Kidney (tissue), 14 donors: ENCODE measurements around the gene CXCL17. TPM values are rescaled to one million over a fixed set of nuclear protein-coding genes. Genes with fewer than 3 reads are reported as not detected.

Experiments
- DNase-seq, 5 donors: peaks; one replicate each; pipeline ENCODE4 v3.0.0-alpha.2; 2013 to 2020
- FAIRE-seq: peaks from 2 replicates; lab custom pipeline; 2012; peaks lifted over from hg19 to GRCh38; lab: Jason Lieb, UNC
- H3K27ac ChIP-seq, 2 donors: one replicate each; pipeline ENCODE4 v1.7.0; 2013; ENCODE audit warnings: low read depth in 2 of 2, low read length in 2 of 2, inconsistent platforms in 1 of 2
- H3K27me3 ChIP-seq: one replicate; pipeline ENCODE4 v1.7.1; 2013; ENCODE audit warnings: low read length, inconsistent platforms; ENCODE audit not compliant: control insufficient read depth, insufficient read depth
- H3K36me3 ChIP-seq, 3 donors: one replicate each; pipeline versions ENCODE4 v1.7.0 to v1.7.1; 2013; ENCODE audit warnings: low read length in 3 of 3, control low read depth in 1 of 3, inconsistent platforms in 1 of 3; ENCODE audit not compliant: insufficient read depth in 3 of 3, control insufficient read depth in 2 of 3
- H3K4me1 ChIP-seq, 3 donors: one replicate each; pipeline versions ENCODE4 v1.7.0 to v1.7.1; 2013; ENCODE audit warnings: low read length in 3 of 3, inconsistent platforms in 1 of 3, low read depth in 1 of 3; ENCODE audit not compliant: control insufficient read depth in 2 of 3, insufficient read depth in 2 of 3
- H3K4me3 ChIP-seq, 3 donors: one replicate each; pipeline versions ENCODE4 v1.7.0 to v1.8.1; 2013; ENCODE audit warnings: low read length in 3 of 3, control low read depth in 1 of 3, inconsistent platforms in 1 of 3
- H3K9ac ChIP-seq, 3 donors: one replicate each; pipeline versions ENCODE4 v1.7.0 to v1.7.1; 2013; ENCODE audit warnings: low read length in 3 of 3, control low read depth in 1 of 3, inconsistent platforms in 1 of 3
- H3K9me3 ChIP-seq, 3 donors: one replicate each; pipeline versions ENCODE4 v1.7.0 to v1.7.1; 2013; ENCODE audit warnings: low read length in 3 of 3, control low read depth in 1 of 3, inconsistent platforms in 1 of 3; ENCODE audit not compliant: control insufficient read depth in 2 of 3, insufficient read depth in 1 of 3
- CTCF ChIP-seq: IDR thresholded peaks from 3 replicates; pipeline ENCODE4 v1.5.1; 2012; ENCODE audit warnings: mild to moderate bottlenecking, moderate library complexity, borderline replicate concordance; ENCODE audit not compliant: insufficient read depth; ENCODE audit errors: extremely low read depth
- intact Hi-C: fragments of 100-400 bp; cut with DNase I; formaldehyde crosslinking; loops from one replicate; pipeline ENCODE4 v1.11.1; 2022
- polyA plus RNA-seq: library from polyadenylated mRNA; stranded (reverse); fragments of 350-450 nt; fragmentation: Illumina TruSeq; extraction: RNeasy Lipid Tissue Mini Kit (QIAGEN cat#74804); gene quantifications from one replicate; pipeline ENCODE4 v1.2.3, GENCODE V29; 2014; ENCODE audit warnings: low read depth, low replicate concordance; ENCODE audit not compliant: insufficient read depth
- total RNA-seq: library from RNA; stranded (reverse); fragmentation: NEBNext Ultra II Directional; extraction: Animal tissue kit (Norgen Biotek cat#: 25700); gene quantifications from one replicate; pipeline ENCODE4 v1.2.1, GENCODE V29; 2021
- donor health status: control.
- donor health status: control.
- donor health status: control.
- donor health status: control.
- donor health status: control.
- donor health status: DM: yes; HTN: yes; CAD: no.
- donor health status: Normal renal cell carcinoma (clear cell type).

Gene CXCL17
- total and polyA plus RNA-seq, 2 donors from 2014 or later = not detected

GRCh38 chr19:42397263-42398166 is 45.2 kb downstream of the CXCL17 start:
- Histone ChIP-seq H3K9ac (peak overlapping the region; percentile 79 to 81 (median 80)), H3K36me3 (no peaks in the 10 kb centered on the region), H3K4me1 (peaks cover 0 to 13% (median 0%) of the 10 kb centered on the region in 3 donors), H3K9me3 (no peaks in the 10 kb centered on the region), H3K4me3 (peak overlapping the region; percentile 70 to 81 (median 77)), H3K27me3 (no peaks in the 10 kb centered on the region), H3K27ac (peak overlapping the region in 1 of 2 donors; percentile 18)
- intact Hi-C loops = no loop called here
- TF ChIP-seq CTCF = no peak
- FAIRE-seq (no peak), DNase-seq (peak in 1 of 5 donors; percentile 66)

GRCh38 chr19:42396381-42397262 is 46.1 kb downstream of the CXCL17 start:
- peak overlapping the region; percentile 70 to 81 (median 77) for H3K4me3 ChIP-seq
- no peaks in the 10 kb centered on the region for H3K9me3 ChIP-seq
- H3K4me1 ChIP-seq = peaks cover 0 to 13% (median 0%) of the 10 kb centered on the region in 3 donors
- peak; percentile 95 for FAIRE-seq
- peak; percentile 99 to 100 (median 100) for DNase-seq
- TF ChIP-seq CTCF = no peak
- H3K36me3 ChIP-seq = no peaks in the 10 kb centered on the region
- peak overlapping the region; percentile 23 to 49 for H3K27ac ChIP-seq
- H3K27me3 ChIP-seq = no peaks in the 10 kb centered on the region
- H3K9ac ChIP-seq = peak overlapping the region; percentile 79 to 81 (median 80)
- intact Hi-C loops = no loop called here

GRCh38 chr19:42394751-42395150 is 48.0 kb downstream of the CXCL17 start:
- DNase-seq = no peak
- intact Hi-C loops = no loop called here

More at GRCh38 chr19:42394751-42395150, 48.0 kb downstream of the CXCL17 start:
- Histone ChIP-seq H3K4me3 (no peak overlapping the region), H3K9ac (no peak overlapping the region), H3K27ac (no peak overlapping the region), H3K4me1 (peaks cover 0 to 10% (median 0%) of the 10 kb centered on the region in 3 donors), H3K27me3 (peaks cover 3% of the 10 kb centered on the region), H3K36me3 (no peaks in the 10 kb centered on the region), H3K9me3 (no peaks in the 10 kb centered on the region)
- TF ChIP-seq CTCF = no peak
- no peak for FAIRE-seq
